Endodermal cell (in vitro differentiated cells): Measurements from ENCODE around the gene P2RY8. TPM values are rescaled to one million over a fixed set of nuclear protein-coding genes. Genes with fewer than 3 reads are reported as not detected.

Experiments
- DNase-seq: peaks from one replicate; pipeline ENCODE4 v3.0.0-alpha.2; 2017
- H3K27ac ChIP-seq: 2 replicates; pipeline ENCODE4 v1.5.1; 2013; ENCODE audit warnings: mild to moderate bottlenecking, low read depth, low read length, moderate library complexity
- H3K27me3 ChIP-seq: 2 replicates; pipeline ENCODE4 v1.6.1; 2013; ENCODE audit warnings: mild to moderate bottlenecking, low read length, moderate library complexity; ENCODE audit not compliant: insufficient read depth, control insufficient read depth, poor library complexity, severe bottlenecking
- H3K36me3 ChIP-seq: 2 replicates; pipeline ENCODE4 v1.7.0; 2013; ENCODE audit warnings: mild to moderate bottlenecking, low read length, moderate library complexity; ENCODE audit not compliant: control insufficient read depth, insufficient read depth
- H3K4me1 ChIP-seq: one replicate; pipeline ENCODE4 v1.7.0; 2013; ENCODE audit warnings: low read length; ENCODE audit not compliant: control insufficient read depth, insufficient read depth
- H3K4me3 ChIP-seq: 2 replicates; pipeline ENCODE4 v1.5.1; 2013; ENCODE audit warnings: mild to moderate bottlenecking, low read length, moderate library complexity
- H3K9ac ChIP-seq: 2 replicates; pipeline ENCODE4 v1.6.1; 2013; ENCODE audit warnings: mild to moderate bottlenecking, low read length, moderate library complexity; ENCODE audit not compliant: poor library complexity, severe bottlenecking; ENCODE audit errors: extremely low read depth
- H3K9me3 ChIP-seq: 2 replicates; pipeline ENCODE4 v1.6.1; 2013; ENCODE audit warnings: mild to moderate bottlenecking, low read length, moderate library complexity; ENCODE audit not compliant: control insufficient read depth
- H3K27ac Mint-ChIP-seq: 2 replicates; pipeline ENCODE4 v1.8.0; 2020; ENCODE audit warnings: mixed read lengths
- H3K27me3 Mint-ChIP-seq: 2 replicates; pipeline ENCODE4 v1.8.0; 2021; ENCODE audit warnings: mild to moderate bottlenecking, mixed read lengths; ENCODE audit not compliant: insufficient read depth
- H3K36me3 Mint-ChIP-seq: 2 replicates; pipeline ENCODE4 v1.8.0; 2020; ENCODE audit warnings: low read depth, mixed read lengths
- H3K4me1 Mint-ChIP-seq: 2 replicates; pipeline ENCODE4 v1.8.0; 2020; ENCODE audit warnings: mixed read lengths
- H3K4me3 Mint-ChIP-seq: 2 replicates; pipeline ENCODE4 v1.8.0; 2020; ENCODE audit warnings: mild to moderate bottlenecking, moderate library complexity, mixed read lengths
- H3K9me3 Mint-ChIP-seq: 2 replicates; pipeline ENCODE4 v1.8.0; 2020; ENCODE audit warnings: mild to moderate bottlenecking, mixed read lengths
- whole genome bisulfite sequencing, 2 experiments: methylation state at CpG; one replicate each; pipeline versions ENCODE4 v1.1.5 to v1.1.7; 2013; ENCODE audit warnings: missing lambda C conversion rate in 2 of 2, mixed read lengths in 1 of 2; ENCODE audit not compliant: insufficient coverage in 1 of 2, insufficient read length in 1 of 2; 5-methylcytosine and 5-hydroxymethylcytosine counted together
- total RNA-seq, 2 donors: library from RNA; stranded (reverse); fragmentation: NEBNext Ultra II Directional in 1 of 2; extraction: Animal tissue kit (Norgen Biotek cat#: 25700) in 1 of 2; gene quantifications; 2 replicates in 1 of 2; 3 replicates in 1 of 2; pipeline ENCODE4 v1.2.1, GENCODE V29; 2021
- TF ChIP-seq, protein P1 (sequence below): fragments of 200-600 bp; sonication (generic); conservative IDR thresholded peaks from 2 replicates; pipeline ENCODE4 v1.5.0; 2021; ENCODE audit warnings: antibody characterized with exemption, mild to moderate bottlenecking

Gene P2RY8
- total RNA-seq, 2 donors from 2014 or later = not detected

DNA sequence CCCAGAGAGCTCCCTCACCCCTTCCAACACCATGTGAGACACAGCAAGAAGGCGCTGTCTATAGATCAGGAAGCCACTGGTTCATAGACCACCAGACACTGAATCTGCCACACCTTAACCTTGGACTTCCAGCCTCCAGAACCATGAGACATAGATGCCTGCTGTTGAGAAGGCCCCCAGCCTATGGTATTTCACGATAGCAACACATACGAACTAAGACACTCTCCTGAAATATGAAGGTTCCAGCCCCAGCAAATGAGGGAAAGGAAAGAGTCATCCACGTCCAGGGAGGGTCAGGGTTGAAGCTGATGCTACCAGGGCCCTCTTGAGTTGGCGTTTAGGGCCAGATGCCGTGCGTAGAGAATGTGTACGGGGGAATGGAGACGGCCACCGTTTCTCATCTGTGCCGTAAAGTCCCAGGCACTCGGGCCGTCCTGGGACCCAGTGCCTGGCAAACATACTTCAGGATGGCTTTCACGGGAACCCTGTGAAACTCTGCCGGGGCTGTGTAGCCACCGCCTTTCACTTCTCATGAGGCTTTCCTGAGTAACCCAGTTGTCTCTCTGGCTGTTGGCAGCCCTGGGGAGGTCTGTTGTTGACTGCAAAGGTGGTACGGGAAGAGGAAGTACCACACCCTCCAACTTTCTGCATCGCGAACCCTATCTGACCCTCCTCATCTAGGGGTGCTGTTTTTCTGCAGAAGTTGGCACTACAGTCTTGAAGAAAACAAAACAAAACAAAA lies 17.7 kb upstream of the P2RY8 start:
- no peaks in the 10 kb centered on the region for H3K36me3 Mint-ChIP-seq
- H3K9me3 Mint-ChIP-seq = peaks cover 10% of the 10 kb centered on the region
- Histone ChIP-seq H3K36me3 (no peaks in the 10 kb centered on the region), H3K27ac (no peak overlapping the region), H3K9ac (no peak overlapping the region), H3K9me3 (peaks cover 6% of the 10 kb centered on the region), H3K4me3 (no peak overlapping the region), H3K4me1 (no peaks in the 10 kb centered on the region), H3K27me3 (no peaks in the 10 kb centered on the region)
- H3K27ac Mint-ChIP-seq = no peak overlapping the region
- H3K27me3 Mint-ChIP-seq = peaks cover 7% of the 10 kb centered on the region
- TF ChIP-seq, protein P1, sequence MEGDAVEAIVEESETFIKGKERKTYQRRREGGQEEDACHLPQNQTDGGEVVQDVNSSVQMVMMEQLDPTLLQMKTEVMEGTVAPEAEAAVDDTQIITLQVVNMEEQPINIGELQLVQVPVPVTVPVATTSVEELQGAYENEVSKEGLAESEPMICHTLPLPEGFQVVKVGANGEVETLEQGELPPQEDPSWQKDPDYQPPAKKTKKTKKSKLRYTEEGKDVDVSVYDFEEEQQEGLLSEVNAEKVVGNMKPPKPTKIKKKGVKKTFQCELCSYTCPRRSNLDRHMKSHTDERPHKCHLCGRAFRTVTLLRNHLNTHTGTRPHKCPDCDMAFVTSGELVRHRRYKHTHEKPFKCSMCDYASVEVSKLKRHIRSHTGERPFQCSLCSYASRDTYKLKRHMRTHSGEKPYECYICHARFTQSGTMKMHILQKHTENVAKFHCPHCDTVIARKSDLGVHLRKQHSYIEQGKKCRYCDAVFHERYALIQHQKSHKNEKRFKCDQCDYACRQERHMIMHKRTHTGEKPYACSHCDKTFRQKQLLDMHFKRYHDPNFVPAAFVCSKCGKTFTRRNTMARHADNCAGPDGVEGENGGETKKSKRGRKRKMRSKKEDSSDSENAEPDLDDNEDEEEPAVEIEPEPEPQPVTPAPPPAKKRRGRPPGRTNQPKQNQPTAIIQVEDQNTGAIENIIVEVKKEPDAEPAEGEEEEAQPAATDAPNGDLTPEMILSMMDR = no peak
- DNase-seq = no peak
- H3K4me3 Mint-ChIP-seq = no peak overlapping the region
- 94 to 95% methylated on average over 10 to 19 of the region's 19 CpGs for WGBS, 2 experiments
- H3K4me1 Mint-ChIP-seq = no peaks in the 10 kb centered on the region

DNA sequence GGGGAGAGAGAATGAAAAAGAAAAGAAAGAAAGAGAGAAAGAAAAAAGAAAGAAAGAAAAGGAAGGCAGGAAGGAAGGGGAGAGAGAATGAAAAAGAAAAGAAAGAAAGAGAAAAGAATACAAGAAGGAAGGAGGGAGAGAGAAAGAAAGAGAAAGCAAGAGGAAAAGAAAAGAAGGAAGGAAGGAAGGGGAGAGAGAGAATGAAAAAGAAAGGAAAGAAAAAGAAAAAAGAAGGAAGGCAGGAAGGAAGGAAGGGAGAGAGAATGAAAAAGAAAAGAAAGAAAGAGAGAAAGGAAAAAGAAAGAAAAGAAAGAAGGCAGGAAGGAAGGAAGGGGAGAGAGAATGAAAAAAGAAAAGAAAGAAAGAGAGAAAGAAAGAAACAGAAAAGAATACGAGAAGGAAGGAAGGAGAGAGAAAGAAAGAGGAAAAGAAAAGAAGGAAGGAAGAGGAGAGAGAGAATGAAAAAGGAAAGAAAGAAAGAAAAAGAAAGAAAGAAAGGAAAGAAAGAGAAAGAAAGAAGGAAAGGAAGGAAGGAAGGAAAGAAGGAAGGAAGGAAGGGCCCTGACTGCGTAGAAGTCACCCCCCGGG lies 15.1 kb upstream of the P2RY8 start:
- no peaks in the 10 kb centered on the region for H3K27me3 ChIP-seq
- Mint-ChIP-seq H3K27ac (no peak overlapping the region), H3K4me1 (no peaks in the 10 kb centered on the region), H3K27me3 (peaks cover 7% of the 10 kb centered on the region), H3K36me3 (no peaks in the 10 kb centered on the region), H3K9me3 (peaks cover 10% of the 10 kb centered on the region), H3K4me3 (no peak overlapping the region)
- TF ChIP-seq, protein P1 = no peak
- no peak for DNase-seq
- no peak overlapping the region for H3K27ac ChIP-seq
- no peak overlapping the region for H3K4me3 ChIP-seq
- H3K9ac ChIP-seq = no peak overlapping the region
- H3K4me1 ChIP-seq = no peaks in the 10 kb centered on the region
- H3K36me3 ChIP-seq = no peaks in the 10 kb centered on the region
- WGBS, 2 experiments = 89% methylated on average over 3 of the region's 3 CpGs
- peaks cover 6% of the 10 kb centered on the region for H3K9me3 ChIP-seq

DNA sequence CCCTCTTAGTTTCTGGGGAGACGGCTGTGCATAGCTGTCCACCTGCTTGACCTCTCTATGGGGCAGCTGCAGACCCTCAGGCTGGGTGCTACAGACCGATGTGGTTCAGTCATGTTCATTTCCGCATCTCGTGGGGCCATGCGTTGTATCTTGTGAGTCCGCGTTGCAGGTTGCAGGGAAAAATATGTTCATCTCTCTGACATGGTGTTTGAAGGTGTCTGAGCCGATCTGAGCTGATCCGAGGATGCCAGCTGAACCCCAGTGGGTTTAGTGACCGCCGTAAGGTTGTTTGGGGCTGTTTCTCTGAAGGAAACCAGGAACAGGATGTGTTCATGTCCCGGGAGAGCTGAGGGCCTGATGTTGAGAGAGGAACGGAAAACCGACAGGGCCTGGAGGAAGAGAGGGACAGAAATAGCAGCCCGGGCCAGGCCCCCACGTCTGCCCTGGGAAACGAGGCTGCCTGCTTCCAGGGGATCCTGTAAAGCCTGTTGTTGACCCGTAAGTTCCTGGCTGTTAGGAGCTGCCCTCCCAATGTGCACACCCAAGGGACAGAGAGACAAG lies 9.8 kb upstream of the P2RY8 start:
- H3K9me3 ChIP-seq = no peaks in the 10 kb centered on the region
- Mint-ChIP-seq H3K36me3 (no peaks in the 10 kb centered on the region), H3K9me3 (peaks cover 7% of the 10 kb centered on the region), H3K27ac (no peak overlapping the region), H3K4me1 (no peaks in the 10 kb centered on the region), H3K27me3 (no peaks in the 10 kb centered on the region), H3K4me3 (no peak overlapping the region)
- H3K9ac ChIP-seq = no peak overlapping the region
- no peaks in the 10 kb centered on the region for H3K36me3 ChIP-seq
- H3K27me3 ChIP-seq = no peaks in the 10 kb centered on the region
- TF ChIP-seq, protein P1 = no peak
- WGBS, 2 experiments = 92 to 95% methylated on average over 10 to 18 of the region's 18 CpGs
- H3K27ac ChIP-seq = no peak overlapping the region
- no peak for DNase-seq
- no peak overlapping the region for H3K4me3 ChIP-seq
- H3K4me1 ChIP-seq = no peaks in the 10 kb centered on the region
